ENCODE results near the gene MOB2. TPM values are rescaled to one million over a fixed set of nuclear protein-coding genes. Genes with fewer than 3 reads are reported as not detected.
A peak's percentile ranks its signal among the peaks of the same experiment; 100 is the strongest.

Gene MOB2, protein sequence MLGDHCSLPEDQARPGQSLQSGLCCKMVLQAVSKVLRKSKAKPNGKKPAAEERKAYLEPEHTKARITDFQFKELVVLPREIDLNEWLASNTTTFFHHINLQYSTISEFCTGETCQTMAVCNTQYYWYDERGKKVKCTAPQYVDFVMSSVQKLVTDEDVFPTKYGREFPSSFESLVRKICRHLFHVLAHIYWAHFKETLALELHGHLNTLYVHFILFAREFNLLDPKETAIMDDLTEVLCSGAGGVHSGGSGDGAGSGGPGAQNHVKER
- 22.4 and 23.5 TPM in 2 replicates for total RNA-seq

DNA sequence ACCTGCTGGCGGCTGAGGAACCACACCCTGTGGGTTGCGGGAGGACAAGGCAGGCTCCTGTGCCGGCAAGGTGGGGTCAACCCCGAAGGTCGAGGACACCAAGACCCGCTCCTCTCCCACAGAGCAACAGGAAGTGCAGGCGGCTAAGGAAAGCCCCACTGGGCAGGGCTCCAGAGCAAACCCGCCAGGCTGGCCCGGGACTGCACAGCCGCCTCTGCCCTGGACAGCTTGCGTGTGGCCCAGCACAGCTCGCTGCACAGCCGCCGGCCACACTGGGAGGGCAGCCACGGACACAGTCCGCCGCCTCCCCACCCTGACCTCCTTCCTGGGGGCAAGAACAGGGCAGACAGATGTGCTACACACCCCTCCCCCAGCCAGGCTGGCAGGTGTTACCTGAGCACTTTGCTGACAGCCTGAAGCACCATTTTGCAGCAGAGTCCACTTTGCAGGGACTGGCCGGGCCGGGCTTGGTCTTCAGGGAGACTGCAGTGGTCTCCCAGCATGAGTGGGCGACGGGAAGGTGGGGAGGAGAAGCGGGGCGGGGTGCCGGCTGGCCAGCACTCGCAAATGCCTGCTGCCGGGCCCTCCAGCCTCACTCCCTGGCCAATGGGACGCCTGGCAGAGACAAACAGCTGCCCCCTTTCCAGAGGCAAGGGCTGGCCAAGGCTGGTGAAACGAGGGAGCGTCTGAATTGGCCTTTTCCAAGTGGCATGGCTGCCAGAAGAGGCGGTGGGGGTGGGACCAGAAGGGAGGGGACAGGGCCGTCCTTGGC lies at the start of gene MOB2:
MOB2 (minus strand) TSS at position 726 of the 772 bp plus-strand sequence; CDS start at position 503, 223 bp downstream.
- Mint-ChIP-seq H3K4me3 (no peak within 1 kb of the TSS), H3K36me3 (ENCODE audit: low read depth) (no peaks in the 10 kb centered on the region), H3K4me1 (peaks cover 2% of the 10 kb centered on the region), H3K9me3 (no peaks in the 10 kb centered on the region), H3K27me3 (no peaks in the 10 kb centered on the region), H3K27ac (no peak within 1 kb of the TSS)
- intact Hi-C loops (cut with micrococcal nuclease), result no loop called here
- DNase-seq, result no peak

DNA sequence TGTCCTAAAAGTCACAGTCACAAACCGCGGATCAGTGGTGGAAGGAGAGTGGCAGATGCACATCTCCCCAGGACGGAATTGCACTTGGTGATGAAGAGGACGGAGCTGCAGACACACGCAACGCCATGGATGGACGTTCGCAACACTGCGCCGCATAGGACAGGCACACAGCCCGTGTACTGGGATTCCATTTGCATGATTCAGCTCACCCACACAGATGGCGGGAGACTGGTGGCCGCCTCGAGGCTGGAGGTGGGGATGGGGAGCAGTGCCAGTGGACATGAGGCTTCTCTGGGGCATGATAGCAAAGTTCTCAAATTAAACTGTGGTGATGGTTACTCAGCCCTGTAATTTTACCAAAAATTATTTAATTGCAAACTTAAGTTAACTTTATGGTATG lies 48.1 kb upstream of the MOB2 start:
- H3K27me3 Mint-ChIP-seq, result peaks cover 3% of the 10 kb centered on the region
- peaks cover 16% of the 10 kb centered on the region for H3K4me1 Mint-ChIP-seq
- H3K4me3 Mint-ChIP-seq, result no peak overlapping the region
- H3K9me3 Mint-ChIP-seq, result no peaks in the 10 kb centered on the region
- DNase-seq, result no peak
- intact Hi-C loops (cut with micrococcal nuclease), result no loop called here
- H3K27ac Mint-ChIP-seq, result no peak overlapping the region
- peaks cover 4% of the 10 kb centered on the region for H3K36me3 Mint-ChIP-seq (ENCODE audit: low read depth)

DNA sequence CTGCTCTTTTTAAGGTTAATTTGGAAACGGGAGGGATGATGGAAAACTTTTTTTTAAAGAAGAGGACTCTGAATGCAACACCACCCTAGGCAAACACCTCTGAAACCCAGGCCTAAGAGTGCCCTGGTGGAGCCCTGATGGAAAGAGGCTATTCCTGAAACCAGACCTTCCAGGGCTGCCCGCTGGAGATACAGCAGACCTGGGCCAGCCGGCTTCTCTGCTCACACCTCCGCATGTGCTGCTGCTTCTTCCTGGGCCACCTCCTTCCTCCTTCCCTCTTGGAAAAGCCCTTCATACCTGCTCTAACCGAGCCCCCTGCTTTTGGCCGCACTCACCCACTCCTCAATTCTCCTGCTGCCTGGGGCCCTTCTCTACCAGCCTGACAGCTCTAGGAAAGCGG lies 47.6 kb upstream of the MOB2 start:
- H3K27ac Mint-ChIP-seq, result no peak overlapping the region
- peaks cover 16% of the 10 kb centered on the region for H3K4me1 Mint-ChIP-seq
- intact Hi-C loops (cut with micrococcal nuclease), result no loop called here
- H3K36me3 Mint-ChIP-seq (ENCODE audit: low read depth), result peaks cover 4% of the 10 kb centered on the region
- H3K9me3 Mint-ChIP-seq, result no peaks in the 10 kb centered on the region
- DNase-seq, result no peak
- peaks cover 3% of the 10 kb centered on the region for H3K27me3 Mint-ChIP-seq
- H3K4me3 Mint-ChIP-seq, result no peak overlapping the region

DNA sequence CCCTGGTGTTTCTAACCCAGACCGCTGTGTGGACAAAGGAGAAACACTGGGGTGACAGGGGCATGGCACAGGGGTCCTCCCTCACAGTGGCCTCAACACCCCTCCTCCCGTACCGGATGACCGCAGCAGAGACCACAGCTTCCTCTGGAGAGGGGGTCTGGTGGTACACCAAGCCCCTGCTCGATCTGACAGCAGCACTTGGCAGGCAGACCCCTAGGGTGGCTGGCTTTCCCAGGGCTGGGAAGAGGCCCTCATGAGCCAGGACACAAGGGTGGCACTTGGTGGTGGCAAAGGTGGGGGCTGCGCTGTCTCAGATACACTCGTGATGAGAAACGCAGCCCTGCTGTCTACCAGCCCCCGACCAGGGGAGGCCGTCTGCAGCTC lies 46.8 kb upstream of the MOB2 start:
- no peak for DNase-seq
- Mint-ChIP-seq H3K27me3 (peaks cover 3% of the 10 kb centered on the region), H3K9me3 (no peaks in the 10 kb centered on the region), H3K36me3 (ENCODE audit: low read depth) (peaks cover 4% of the 10 kb centered on the region), H3K4me3 (no peak overlapping the region), H3K27ac (no peak overlapping the region), H3K4me1 (peaks cover 16% of the 10 kb centered on the region)
- intact Hi-C loops (cut with micrococcal nuclease), result no loop called here

DNA sequence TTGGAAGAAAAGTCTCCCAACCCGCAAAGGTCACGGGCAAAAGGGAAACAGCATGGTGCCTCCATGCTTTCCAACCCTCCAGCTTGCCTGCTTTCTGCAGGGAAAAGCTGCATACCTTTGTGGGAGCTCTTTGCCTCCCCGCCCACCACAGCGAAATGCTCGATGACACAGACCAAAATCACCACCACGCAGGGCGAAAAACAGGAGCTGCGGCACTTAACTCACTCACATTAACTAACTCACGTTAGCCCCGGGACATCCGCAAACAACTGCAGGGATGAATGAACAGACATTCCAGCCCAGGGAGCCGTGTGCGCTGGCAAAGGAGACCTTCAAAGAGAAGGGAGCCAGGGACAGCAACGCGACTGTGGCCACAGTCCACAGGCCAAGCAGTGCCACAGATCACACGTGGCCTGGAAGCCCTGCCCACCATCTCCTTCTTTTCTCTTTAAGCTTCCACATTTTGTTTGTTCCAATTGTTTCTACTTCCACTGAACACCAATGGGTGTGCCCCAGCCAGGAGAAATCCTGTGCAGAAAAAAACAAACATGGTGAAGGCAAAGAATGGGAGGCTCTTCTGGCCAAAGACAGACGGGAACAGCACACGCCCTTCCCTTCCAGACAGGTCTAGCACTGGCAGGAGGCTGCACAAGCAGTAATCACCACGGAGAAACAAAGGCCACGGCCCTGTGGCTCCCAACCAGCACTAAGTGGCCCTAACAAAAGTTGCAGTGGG lies 46.2 kb upstream of the MOB2 start:
- H3K4me1 Mint-ChIP-seq, result peaks cover 16% of the 10 kb centered on the region
- H3K27me3 Mint-ChIP-seq, result no peaks in the 10 kb centered on the region
- H3K27ac Mint-ChIP-seq, result no peak overlapping the region
- intact Hi-C loops (cut with micrococcal nuclease), result no loop called here
- H3K36me3 Mint-ChIP-seq (ENCODE audit: low read depth), result peaks cover 4% of the 10 kb centered on the region
- no peak for DNase-seq
- H3K9me3 Mint-ChIP-seq, result no peaks in the 10 kb centered on the region
- H3K4me3 Mint-ChIP-seq, result no peak overlapping the region

DNA sequence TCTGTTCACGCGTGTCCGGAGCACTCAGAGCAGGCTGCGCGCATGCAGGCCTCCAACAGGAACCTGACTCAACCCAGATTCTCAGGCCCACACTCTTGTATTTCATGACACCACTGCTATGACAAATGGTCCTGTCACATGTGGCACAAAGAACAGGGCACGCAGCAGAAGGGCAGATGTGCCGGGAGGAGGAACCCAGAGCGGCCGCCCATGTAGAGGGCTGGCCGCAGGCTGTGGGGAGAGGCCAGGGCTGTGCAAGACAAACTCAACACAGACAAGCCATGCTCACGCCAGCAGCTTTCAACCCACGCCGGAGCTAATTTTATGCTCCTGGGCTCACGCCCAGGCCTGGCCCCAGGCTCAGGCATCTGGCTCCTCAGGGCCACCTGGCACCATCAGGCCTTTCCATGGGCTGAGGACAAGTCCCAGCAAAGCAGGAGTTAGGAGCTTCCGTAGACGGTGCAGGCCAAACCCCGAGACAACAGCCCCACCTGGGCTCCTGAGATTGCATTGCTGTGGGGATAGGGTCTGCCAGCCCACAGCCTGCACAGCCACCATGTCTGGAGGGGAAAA lies 45.5 kb upstream of the MOB2 start:
- no peak for DNase-seq
- Mint-ChIP-seq H3K4me3 (no peak overlapping the region), H3K27me3 (no peaks in the 10 kb centered on the region), H3K4me1 (peaks cover 16% of the 10 kb centered on the region), H3K9me3 (no peaks in the 10 kb centered on the region), H3K27ac (no peak overlapping the region), H3K36me3 (ENCODE audit: low read depth) (peaks cover 4% of the 10 kb centered on the region)
- intact Hi-C loops (cut with micrococcal nuclease), result no loop called here

DNA sequence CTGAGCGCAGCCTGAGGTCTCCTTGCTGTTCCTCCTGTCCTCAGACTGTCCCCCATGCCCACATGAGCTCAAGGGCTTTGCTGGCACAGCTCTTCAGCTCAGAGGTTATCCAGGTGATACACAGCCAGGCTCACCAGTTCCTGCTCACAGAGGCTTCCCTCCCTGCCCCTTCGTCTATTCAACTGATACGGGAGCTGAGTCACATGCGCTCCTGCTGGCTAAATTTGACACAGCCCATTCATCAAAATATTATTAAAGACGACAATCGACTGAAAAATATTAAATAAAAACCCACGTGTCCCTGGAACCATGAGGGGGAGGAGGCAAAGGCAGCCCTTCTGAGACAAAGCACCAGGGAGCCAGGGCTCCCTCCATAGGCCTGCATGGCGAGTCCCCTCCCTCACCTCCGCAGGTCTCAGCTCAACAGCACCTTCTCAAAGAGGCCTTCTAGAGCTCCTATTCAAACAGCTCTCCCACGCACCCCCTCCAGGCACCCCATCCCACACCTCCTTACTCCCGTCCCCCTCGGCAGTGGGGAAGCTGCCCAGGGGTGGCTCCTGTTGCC lies 45.0 kb upstream of the MOB2 start:
- H3K27ac Mint-ChIP-seq, result peak overlapping the region; percentile 32
- H3K9me3 Mint-ChIP-seq, result no peaks in the 10 kb centered on the region
- no peaks in the 10 kb centered on the region for H3K27me3 Mint-ChIP-seq
- DNase-seq, result no peak
- peaks cover 16% of the 10 kb centered on the region for H3K4me1 Mint-ChIP-seq
- H3K4me3 Mint-ChIP-seq, result no peak overlapping the region
- H3K36me3 Mint-ChIP-seq (ENCODE audit: low read depth), result peaks cover 4% of the 10 kb centered on the region
- intact Hi-C loops (cut with micrococcal nuclease), result no loop called here

DNA sequence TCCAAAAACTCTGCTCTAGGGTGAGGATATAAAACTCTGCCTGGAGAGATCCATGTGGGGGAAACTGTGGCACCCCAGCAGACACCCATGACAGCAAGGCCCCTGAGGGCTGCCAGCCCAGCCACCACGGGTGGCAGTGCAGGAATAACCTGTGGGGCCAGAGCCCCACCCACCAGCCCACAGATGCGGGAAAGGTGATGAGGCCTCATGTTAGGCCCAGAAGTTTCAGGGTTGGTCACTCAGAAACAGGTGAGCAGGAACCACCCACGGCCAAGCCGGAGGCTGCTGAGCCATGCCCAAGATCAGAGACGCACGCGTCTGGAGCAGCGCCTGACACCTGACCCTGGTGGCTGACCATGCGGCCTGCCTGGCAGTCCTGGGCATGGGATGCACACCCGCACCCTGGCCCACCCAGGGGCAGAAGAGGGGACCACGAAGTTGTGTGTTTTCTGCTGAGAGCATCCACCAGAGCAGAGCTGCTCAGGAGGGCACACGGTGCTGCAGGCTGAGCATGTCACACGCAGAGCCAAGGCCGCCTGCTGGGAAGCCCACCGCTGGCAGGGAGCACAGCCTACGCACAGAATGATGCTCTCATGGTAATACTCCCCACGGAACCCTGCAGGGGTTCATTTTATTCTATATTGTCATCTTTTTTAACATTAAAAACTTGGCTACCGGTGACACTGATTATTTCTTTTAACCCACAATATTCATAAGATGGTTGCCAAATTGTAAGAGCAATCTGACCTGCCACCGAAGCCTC lies 44.3 kb upstream of the MOB2 start:
- intact Hi-C loops (cut with micrococcal nuclease), result no loop called here
- Mint-ChIP-seq H3K27ac (no peak overlapping the region), H3K9me3 (no peaks in the 10 kb centered on the region), H3K36me3 (ENCODE audit: low read depth) (peaks cover 4% of the 10 kb centered on the region), H3K4me1 (peaks cover 15% of the 10 kb centered on the region), H3K27me3 (no peaks in the 10 kb centered on the region), H3K4me3 (no peak overlapping the region)
- no peak for DNase-seq

DNA sequence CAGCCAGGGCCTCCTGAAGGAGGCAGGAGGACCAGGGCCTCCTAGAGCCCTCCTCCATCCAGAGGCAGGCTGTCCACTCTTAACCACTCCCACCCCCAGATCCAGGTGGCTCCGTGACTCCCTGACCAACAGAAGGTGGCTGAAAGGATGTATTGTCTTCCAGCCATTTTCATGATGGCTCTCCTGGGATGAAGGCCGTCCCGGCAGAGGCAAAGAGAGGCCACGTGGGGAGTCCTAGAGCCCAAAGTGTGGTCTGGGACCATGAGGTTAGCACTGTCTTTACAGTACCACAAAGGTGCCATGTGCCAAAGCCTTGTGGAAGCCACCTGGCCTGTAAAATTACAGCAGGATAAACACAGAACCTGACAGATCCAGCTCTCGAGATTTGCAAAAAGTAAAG lies 43.2 kb upstream of the MOB2 start:
- Mint-ChIP-seq H3K27me3 (no peaks in the 10 kb centered on the region), H3K36me3 (ENCODE audit: low read depth) (peaks cover 2% of the 10 kb centered on the region), H3K9me3 (no peaks in the 10 kb centered on the region), H3K4me1 (peaks cover 11% of the 10 kb centered on the region), H3K4me3 (no peak overlapping the region), H3K27ac (no peak overlapping the region)
- intact Hi-C loops (cut with micrococcal nuclease), result no loop called here
- DNase-seq, result no peak

DNA sequence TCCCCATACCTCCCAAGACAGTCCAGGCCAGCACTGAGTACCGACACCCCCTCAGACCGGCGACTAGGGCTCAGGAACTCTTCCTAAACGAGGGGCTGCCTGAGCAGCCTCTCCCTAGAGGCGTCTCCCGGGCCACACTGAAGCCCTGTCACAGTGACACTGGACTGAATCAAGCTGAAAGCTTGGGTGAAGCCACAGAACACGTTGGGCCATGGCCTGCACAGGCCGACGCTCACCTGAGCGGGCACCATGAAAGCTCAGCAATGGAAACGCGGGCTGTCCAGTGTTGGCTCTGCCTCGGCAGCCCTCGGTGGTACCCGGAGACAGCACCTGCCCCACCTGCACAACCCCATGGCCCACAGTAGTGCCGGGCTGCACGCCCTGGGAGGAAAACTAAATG lies 42.7 kb upstream of the MOB2 start:
- peaks cover 2% of the 10 kb centered on the region for H3K36me3 Mint-ChIP-seq (ENCODE audit: low read depth)
- H3K27ac Mint-ChIP-seq, result no peak overlapping the region
- no peak overlapping the region for H3K4me3 Mint-ChIP-seq
- H3K9me3 Mint-ChIP-seq, result no peaks in the 10 kb centered on the region
- H3K4me1 Mint-ChIP-seq, result peaks cover 11% of the 10 kb centered on the region
- intact Hi-C loops (cut with micrococcal nuclease), result no loop called here
- no peaks in the 10 kb centered on the region for H3K27me3 Mint-ChIP-seq
- no peak for DNase-seq

DNA sequence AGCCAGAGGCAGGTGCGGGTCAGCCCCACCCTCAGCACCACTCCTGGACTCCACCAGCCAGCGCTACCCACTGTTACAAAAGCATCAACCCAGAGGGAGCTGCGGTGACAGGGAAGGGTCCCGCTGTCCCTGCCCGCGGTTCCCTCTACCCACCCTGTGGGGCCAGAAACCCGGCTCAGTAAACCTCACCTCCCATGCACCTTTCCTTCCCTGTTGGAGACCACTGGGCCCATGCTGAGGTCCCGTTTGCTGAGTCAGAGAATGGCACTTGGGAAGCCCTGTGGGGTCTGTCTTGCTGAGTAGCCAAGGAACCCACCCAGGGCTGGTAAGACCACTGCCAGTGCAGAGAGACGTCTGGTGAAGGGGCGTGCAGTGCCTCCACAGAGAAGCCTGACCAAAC lies 42.1 kb upstream of the MOB2 start:
- Mint-ChIP-seq H3K36me3 (ENCODE audit: low read depth) (peaks cover 2% of the 10 kb centered on the region), H3K9me3 (no peaks in the 10 kb centered on the region), H3K27me3 (no peaks in the 10 kb centered on the region), H3K27ac (no peak overlapping the region), H3K4me3 (no peak overlapping the region), H3K4me1 (peaks cover 11% of the 10 kb centered on the region)
- intact Hi-C loops (cut with micrococcal nuclease), result no loop called here
- no peak for DNase-seq

DNA sequence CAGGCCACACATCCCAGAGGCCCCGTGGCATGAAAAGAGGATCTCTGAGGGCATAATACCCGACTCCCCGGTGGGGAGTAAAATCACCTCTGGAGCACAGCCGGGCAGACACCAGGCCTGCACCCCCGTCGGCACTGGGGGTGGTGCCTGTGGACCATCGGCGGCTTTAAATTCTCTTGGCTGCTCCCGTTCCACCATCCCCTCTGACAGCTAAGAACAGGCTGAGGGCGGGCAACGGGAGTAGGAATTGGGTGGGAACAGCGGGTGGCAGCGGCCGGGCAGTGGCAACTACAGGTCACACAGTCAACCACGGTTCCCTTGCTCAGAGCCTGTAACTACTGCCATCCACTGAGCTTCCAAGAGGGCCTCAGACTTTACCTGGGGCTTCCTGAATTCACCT lies 40.2 kb upstream of the MOB2 start:
- no peak for DNase-seq
- H3K36me3 Mint-ChIP-seq (ENCODE audit: low read depth), result no peaks in the 10 kb centered on the region
- H3K27me3 Mint-ChIP-seq, result no peaks in the 10 kb centered on the region
- peaks cover 6% of the 10 kb centered on the region for H3K4me1 Mint-ChIP-seq
- H3K4me3 Mint-ChIP-seq, result no peak overlapping the region
- no peak overlapping the region for H3K27ac Mint-ChIP-seq
- intact Hi-C loops (cut with micrococcal nuclease), result no loop called here
- H3K9me3 Mint-ChIP-seq, result no peaks in the 10 kb centered on the region

DNA sequence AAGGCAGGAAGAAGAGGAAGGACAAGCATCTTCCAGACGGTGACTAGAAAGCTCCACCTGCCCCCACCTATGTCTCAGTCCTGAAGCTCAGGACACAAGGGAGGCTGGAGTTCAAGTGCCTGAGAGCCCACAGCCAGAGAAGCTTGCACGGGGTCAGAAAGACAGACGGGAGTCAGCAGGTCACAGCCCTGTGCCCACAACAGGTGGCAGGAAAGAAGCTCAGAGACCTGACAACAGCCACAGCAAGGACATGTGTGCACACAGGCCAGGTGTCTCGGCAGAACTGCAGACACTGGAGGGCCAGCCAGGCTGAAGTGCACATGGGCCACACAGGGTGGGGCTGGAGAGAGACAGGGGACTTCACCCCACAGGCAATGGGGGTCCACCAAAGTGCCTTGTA lies 37.2 kb upstream of the MOB2 start:
- intact Hi-C loops (cut with micrococcal nuclease), result no loop called here
- Mint-ChIP-seq H3K4me3 (no peak overlapping the region), H3K36me3 (ENCODE audit: low read depth) (peaks cover 2% of the 10 kb centered on the region), H3K27ac (no peak overlapping the region), H3K4me1 (peaks cover 6% of the 10 kb centered on the region), H3K9me3 (no peaks in the 10 kb centered on the region), H3K27me3 (no peaks in the 10 kb centered on the region)
- no peak for DNase-seq

All from activated CD4-positive, alpha-beta T cell treated with anti-CD3 and anti-CD28 coated beads, Interleukin-2, amount 10 ng/mL, durations not matched to agents 24 days and 14 days (primary cell).